ENCODE data around the gene TAF4B. TPM values are rescaled to one million over a fixed set of nuclear protein-coding genes. Genes with fewer than 3 reads are reported as not detected.
"Not testable (repeated sequence)": the region's sequence is repeated elsewhere in the genome, so short reads cannot be mapped to it uniquely, and the experiment has no call there.

TAF4B gene
- total RNA-seq, 4 donors from 2014 or later: 1.9 to 38.0 (median 6.5) TPM

DNA sequence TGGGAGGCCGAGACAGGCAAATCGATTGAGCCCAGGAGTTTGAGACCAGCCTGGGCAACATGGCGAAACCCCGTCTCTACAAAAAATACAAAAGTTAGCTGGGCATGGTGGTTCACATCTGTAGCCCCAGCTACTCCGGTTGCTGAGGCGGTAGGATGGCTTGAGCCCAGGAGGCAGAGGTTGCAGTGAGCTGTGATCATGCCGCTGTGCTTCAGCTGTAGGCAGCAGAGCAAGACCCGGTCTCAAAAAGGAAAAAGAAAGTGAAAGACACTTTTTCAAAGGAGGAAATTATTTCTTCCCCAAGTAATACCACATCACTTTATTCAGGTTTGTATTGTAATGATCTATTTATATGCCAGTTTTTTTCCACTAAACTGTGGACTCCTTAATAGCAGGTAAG is 35.7 kb upstream of the TAF4B start:
- Histone ChIP-seq H3K4me3 (no peak overlapping the region), H3K9me3 (no peaks in the 10 kb centered on the region), H3K36me3 (no peaks in the 10 kb centered on the region), H3K27me3 (no peaks in the 10 kb centered on the region), H3K27ac (peak overlapping the region in 2 of 4 donors; percentile 52 to 64), H3K4me1 (no peaks in the 10 kb centered on the region)
- TF ChIP-seq, protein P1, sequence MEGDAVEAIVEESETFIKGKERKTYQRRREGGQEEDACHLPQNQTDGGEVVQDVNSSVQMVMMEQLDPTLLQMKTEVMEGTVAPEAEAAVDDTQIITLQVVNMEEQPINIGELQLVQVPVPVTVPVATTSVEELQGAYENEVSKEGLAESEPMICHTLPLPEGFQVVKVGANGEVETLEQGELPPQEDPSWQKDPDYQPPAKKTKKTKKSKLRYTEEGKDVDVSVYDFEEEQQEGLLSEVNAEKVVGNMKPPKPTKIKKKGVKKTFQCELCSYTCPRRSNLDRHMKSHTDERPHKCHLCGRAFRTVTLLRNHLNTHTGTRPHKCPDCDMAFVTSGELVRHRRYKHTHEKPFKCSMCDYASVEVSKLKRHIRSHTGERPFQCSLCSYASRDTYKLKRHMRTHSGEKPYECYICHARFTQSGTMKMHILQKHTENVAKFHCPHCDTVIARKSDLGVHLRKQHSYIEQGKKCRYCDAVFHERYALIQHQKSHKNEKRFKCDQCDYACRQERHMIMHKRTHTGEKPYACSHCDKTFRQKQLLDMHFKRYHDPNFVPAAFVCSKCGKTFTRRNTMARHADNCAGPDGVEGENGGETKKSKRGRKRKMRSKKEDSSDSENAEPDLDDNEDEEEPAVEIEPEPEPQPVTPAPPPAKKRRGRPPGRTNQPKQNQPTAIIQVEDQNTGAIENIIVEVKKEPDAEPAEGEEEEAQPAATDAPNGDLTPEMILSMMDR (IDR thresholded peaks at IDR 0.05): no peak
- no peak for TF ChIP-seq POLR2A (IDR thresholded peaks at IDR 0.05)
- peak in 2 of 3 donors; percentile 66 to 82 for DNase-seq

GRCh38 chr18:26192233-26192632 is 34.0 kb upstream of the TAF4B start:
- no peaks in the 10 kb centered on the region for H3K36me3 ChIP-seq
- H3K27ac ChIP-seq: no peak overlapping the region
- H3K4me1 ChIP-seq: no peaks in the 10 kb centered on the region
- TF ChIP-seq POLR2A (IDR thresholded peaks at IDR 0.05): no peak
- TF ChIP-seq, protein P1 (IDR thresholded peaks at IDR 0.05): no peak
- no peak overlapping the region for H3K4me3 ChIP-seq
- H3K9me3 ChIP-seq: no peaks in the 10 kb centered on the region
- no peak for DNase-seq
- H3K27me3 ChIP-seq: no peaks in the 10 kb centered on the region

- H3K9me3 ChIP-seq: no peaks in the 10 kb centered on the region
- H3K27ac ChIP-seq: no peak overlapping the region
- no peaks in the 10 kb centered on the region for H3K36me3 ChIP-seq
- no peak for DNase-seq
- no peaks in the 10 kb centered on the region for H3K4me1 ChIP-seq
- TF ChIP-seq POLR2A (IDR thresholded peaks at IDR 0.05): no peak
- TF ChIP-seq, protein P1 (IDR thresholded peaks at IDR 0.05): no peak
- no peaks in the 10 kb centered on the region for H3K27me3 ChIP-seq
- H3K4me3 ChIP-seq: no peak overlapping the region
Measured at GRCh38 chr18:26196605-26197004, 29.6 kb upstream of the TAF4B start.

- not testable (repeated sequence) for H3K4me3 ChIP-seq, H3K4me1 ChIP-seq, H3K9me3 ChIP-seq, DNase-seq, H3K27me3 ChIP-seq, H3K36me3 ChIP-seq, H3K27ac ChIP-seq
Measured at GRCh38 chr18:26202001-26202400, 24.2 kb upstream of the TAF4B start.

DNA sequence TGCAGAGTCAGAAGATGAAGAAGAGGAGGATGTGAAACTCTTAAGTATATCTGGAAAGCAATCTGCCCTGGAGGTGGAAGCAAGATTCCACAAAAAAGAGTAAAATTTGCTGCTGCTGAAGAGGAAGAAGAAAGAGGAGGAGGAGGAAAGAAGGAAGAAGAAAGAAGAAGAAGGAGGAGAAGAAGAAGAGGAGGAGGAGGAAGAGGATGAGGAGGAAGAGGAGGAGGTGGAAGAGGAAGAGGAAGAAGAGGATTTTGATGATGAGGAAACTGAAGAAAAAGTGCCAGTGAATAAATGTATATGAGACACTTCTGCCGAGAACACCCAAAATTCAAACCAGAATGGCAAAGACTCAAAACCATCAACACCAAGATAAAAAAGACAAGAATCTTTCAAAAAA is 20.9 kb upstream of the TAF4B start:
- TF ChIP-seq, protein P1 (IDR thresholded peaks at IDR 0.05): no peak
- TF ChIP-seq POLR2A (IDR thresholded peaks at IDR 0.05): no peak
- H3K4me3 ChIP-seq: no peak overlapping the region

GRCh38 chr18:26206488-26206887 is 19.8 kb upstream of the TAF4B start:
- no peak for DNase-seq
- no peak for TF ChIP-seq POLR2A (IDR thresholded peaks at IDR 0.05)
- TF ChIP-seq, protein P1 (IDR thresholded peaks at IDR 0.05): no peak
- H3K4me3 ChIP-seq: no peak overlapping the region
- H3K27ac ChIP-seq: no peak overlapping the region
- no peaks in the 10 kb centered on the region for H3K9me3 ChIP-seq
- no peaks in the 10 kb centered on the region for H3K27me3 ChIP-seq
- no peaks in the 10 kb centered on the region for H3K36me3 ChIP-seq
- H3K4me1 ChIP-seq: no peaks in the 10 kb centered on the region

More for the DNA sequence above, 20.9 kb upstream of the TAF4B start:
- Histone ChIP-seq H3K36me3 (no peaks in the 10 kb centered on the region), H3K27ac (no peak overlapping the region), H3K27me3 (no peaks in the 10 kb centered on the region), H3K4me1 (no peaks in the 10 kb centered on the region), H3K9me3 (no peaks in the 10 kb centered on the region)
- DNase-seq: no peak

Data from Peyer's patch (tissue), 4 donors.